AG09309 (cell line): ENCODE data around the gene FYB1.

Experiments
- DNase-seq: peaks from one replicate; pipeline ENCODE4 v3.0.0-alpha.2; 2010; ENCODE audit warnings: low read depth
- H3K4me3 ChIP-seq: 2 replicates; pipeline ENCODE4 v1.5.1; 2011; ENCODE audit warnings: mild to moderate bottlenecking, low read depth, low read length, moderate library complexity; ENCODE audit not compliant: control insufficient read depth
- CTCF ChIP-seq: IDR thresholded peaks from 2 replicates; pipeline ENCODE4 v1.5.1; 2011; ENCODE audit warnings: mild to moderate bottlenecking, low read depth, low read length, inconsistent platforms; ENCODE audit not compliant: insufficient read depth, control insufficient read depth; ENCODE audit errors: missing control alignments

Gene FYB1

GRCh38 chr5:39219437-39219836 is at the start of gene FYB1:
Gene FYB1, minus strand, starts transcription at chr5:39219563. Its CDS starts 16,603 bp downstream, at chr5:39202960.
- no peak within 1 kb of the TSS for H3K4me3 ChIP-seq
- DNase-seq: peak; percentile 20
- TF ChIP-seq CTCF: no peak

GRCh38 chr5:39267186-39267585 is 47.8 kb upstream of the FYB1 start:
- DNase-seq: no peak
- TF ChIP-seq CTCF: no peak
- H3K4me3 ChIP-seq: no peak overlapping the region

GRCh38 chr5:39266442-39266841 is 47.1 kb upstream of the FYB1 start:
- H3K4me3 ChIP-seq: no peak overlapping the region
- no peak for DNase-seq
- no peak for TF ChIP-seq CTCF

- no peak for TF ChIP-seq CTCF
- no peak for DNase-seq
Measured at GRCh38 chr5:39264528-39264927, 45.2 kb upstream of the FYB1 start.

GRCh38 chr5:39262981-39263380 is 43.6 kb upstream of the FYB1 start:
- TF ChIP-seq CTCF: no peak

More at GRCh38 chr5:39264528-39264927, 45.2 kb upstream of the FYB1 start:
- no peak overlapping the region for H3K4me3 ChIP-seq

GRCh38 chr5:39260095-39260494 is 40.7 kb upstream of the FYB1 start:
- no peak for TF ChIP-seq CTCF
- H3K4me3 ChIP-seq: no peak overlapping the region
- no peak for DNase-seq

More at GRCh38 chr5:39262981-39263380, 43.6 kb upstream of the FYB1 start:
- DNase-seq: no peak
- no peak overlapping the region for H3K4me3 ChIP-seq

GRCh38 chr5:39257554-39257953 is 38.2 kb upstream of the FYB1 start:
- no peak overlapping the region for H3K4me3 ChIP-seq
- no peak for DNase-seq
- TF ChIP-seq CTCF: no peak
